WTC11 (cell line): ENCODE measurements around the gene LYRM4. TPM values are rescaled to one million over a fixed set of nuclear protein-coding genes. Genes with fewer than 3 reads are reported as not detected.
A peak's percentile ranks its signal among the peaks of the same experiment; 100 is the strongest.

ENCODE experiments used
- ATAC-seq: fragments of 200-7000 bp; cut with Tn5 transposase; 2 replicates; pipeline ENCODE4 v1.10.0; 2021; ENCODE audit warnings: mild to moderate bottlenecking, moderate library complexity
- Bru-seq: library from RNA; stranded (reverse); fragments of 400-500 nt; gene quantifications from one replicate; lab custom pipeline; 2021; lab: Mats Ljungman, UMichigan
- CTCF ChIA-PET: fragments of 300-600 bp; sonication (Branson Sonifier 250); formaldehyde crosslinking; loops from one replicate; lab custom pipeline; 2021; ENCODE audit warnings: antibody characterized with exemption; lab: Charles Lee
- POLR2A ChIA-PET: fragments of 350-600 bp; sonication (Branson Sonifier 250); formaldehyde crosslinking; loops from one replicate; lab custom pipeline; 2021; ENCODE audit warnings: antibody characterized with exemption; lab: Charles Lee
- DNase-seq: peaks from one replicate; pipeline ENCODE4 v3.0.0; 2021; ENCODE audit warnings: low spot score
- H3K27ac Mint-ChIP-seq: 2 replicates; pipeline ENCODE4 v1.8.0; 2021; ENCODE audit warnings: mixed read lengths
- H3K27me3 Mint-ChIP-seq: 2 replicates; pipeline ENCODE4 v1.8.0; 2021; ENCODE audit warnings: low read depth, mild to moderate bottlenecking, moderate library complexity, mixed read lengths
- H3K36me3 Mint-ChIP-seq: 2 replicates; pipeline ENCODE4 v1.8.0; 2021; ENCODE audit warnings: mixed read lengths
- H3K4me1 Mint-ChIP-seq: 2 replicates; pipeline ENCODE4 v1.8.0; 2022; ENCODE audit warnings: mixed read lengths
- H3K4me3 Mint-ChIP-seq: 2 replicates; pipeline ENCODE4 v1.8.0; 2021; ENCODE audit warnings: mild to moderate bottlenecking, moderate library complexity, mixed read lengths
- H3K9me3 Mint-ChIP-seq: 2 replicates; pipeline ENCODE4 v1.8.0; 2021; ENCODE audit warnings: mixed read lengths
- ATF1 ChIP-seq: sonication (generic); formaldehyde crosslinking; IDR thresholded peaks from 2 replicates; pipeline ENCODE4 v1.8.1; 2023; ENCODE audit warnings: mild to moderate bottlenecking, moderate library complexity, missing genetic modification reagents
- CBFB ChIP-seq: sonication (generic); formaldehyde crosslinking; IDR thresholded peaks from 2 replicates; pipeline ENCODE4 v1.8.1; 2022; ENCODE audit warnings: mild to moderate bottlenecking, low read depth, missing genetic modification reagents
- CREM ChIP-seq: sonication (generic); formaldehyde crosslinking; IDR thresholded peaks from 2 replicates; pipeline ENCODE4 v1.8.1; 2022; ENCODE audit warnings: mild to moderate bottlenecking, missing genetic modification reagents, moderate library complexity
- E2F1 ChIP-seq: sonication (generic); formaldehyde crosslinking; IDR thresholded peaks from 2 replicates; pipeline ENCODE4 v1.8.0; 2022; ENCODE audit warnings: mild to moderate bottlenecking, missing genetic modification reagents
- ELF4 ChIP-seq: sonication (generic); formaldehyde crosslinking; IDR thresholded peaks from 2 replicates; pipeline ENCODE4 v1.8.1; 2022; ENCODE audit warnings: low read depth, mild to moderate bottlenecking, moderate library complexity, missing genetic modification reagents
- EMX1 ChIP-seq: fragments of 250-450 bp; sonication (Bioruptor Pico); IDR thresholded peaks from 2 replicates; pipeline ENCODE4 v1.8.0; 2021; ENCODE audit warnings: mild to moderate bottlenecking
- ETV6 ChIP-seq: sonication (generic); formaldehyde crosslinking; IDR thresholded peaks from 2 replicates; pipeline ENCODE4 v1.8.1; 2022; ENCODE audit warnings: mild to moderate bottlenecking, missing genetic modification reagents
- FOXK1 ChIP-seq: sonication (generic); formaldehyde crosslinking; IDR thresholded peaks from 2 replicates; pipeline ENCODE4 v1.8.0; 2022; ENCODE audit warnings: mild to moderate bottlenecking, moderate library complexity, missing genetic modification reagents
- FOXP1 ChIP-seq: sonication (generic); formaldehyde crosslinking; IDR thresholded peaks from 2 replicates; pipeline ENCODE4 v1.8.0; 2022; ENCODE audit warnings: missing genetic modification reagents, mild to moderate bottlenecking, moderate library complexity, borderline replicate concordance
- GABPB1 ChIP-seq: sonication (generic); formaldehyde crosslinking; IDR thresholded peaks from 2 replicates; pipeline ENCODE4 v1.8.1; 2023; ENCODE audit warnings: mild to moderate bottlenecking, missing genetic modification reagents
- HMGXB4 ChIP-seq: sonication (generic); formaldehyde crosslinking; IDR thresholded peaks from 2 replicates; pipeline ENCODE4 v1.8.1; 2023; ENCODE audit warnings: mild to moderate bottlenecking, moderate library complexity, missing genetic modification reagents
- MYBL2 ChIP-seq: sonication (generic); formaldehyde crosslinking; IDR thresholded peaks from 2 replicates; pipeline ENCODE4 v1.8.1; 2023; ENCODE audit warnings: mild to moderate bottlenecking, moderate library complexity, missing genetic modification reagents
- NFE2L1 ChIP-seq: sonication (generic); formaldehyde crosslinking; IDR thresholded peaks from 2 replicates; pipeline ENCODE4 v1.8.1; 2023; ENCODE audit warnings: missing genetic modification reagents
- SMAD4 ChIP-seq: sonication (generic); formaldehyde crosslinking; IDR thresholded peaks from 2 replicates; pipeline ENCODE4 v1.8.0; 2022; ENCODE audit warnings: mild to moderate bottlenecking, missing genetic modification reagents
- SP1 ChIP-seq: sonication (generic); formaldehyde crosslinking; conservative IDR thresholded peaks from 2 replicates; pipeline ENCODE4 v1.8.1; 2022; ENCODE audit warnings: missing genetic modification reagents
- TEAD1 ChIP-seq: sonication (generic); formaldehyde crosslinking; IDR thresholded peaks from 2 replicates; pipeline ENCODE4 v1.8.0; 2022; ENCODE audit warnings: mild to moderate bottlenecking, missing genetic modification reagents
- TP53 ChIP-seq: sonication (generic); formaldehyde crosslinking; IDR thresholded peaks from 2 replicates; pipeline ENCODE4 v1.8.1; 2023; ENCODE audit warnings: mild to moderate bottlenecking, missing genetic modification reagents
- ZMAT4 ChIP-seq: fragments of 250-450 bp; sonication (Bioruptor Pico); IDR thresholded peaks from 2 replicates; pipeline ENCODE4 v1.9.0; 2021; ENCODE audit warnings: mild to moderate bottlenecking
- ZNF121 ChIP-seq: sonication (generic); formaldehyde crosslinking; IDR thresholded peaks from 2 replicates; pipeline ENCODE4 v1.8.0; 2023; ENCODE audit warnings: missing genetic modification reagents
- ZNF281 ChIP-seq: sonication (generic); formaldehyde crosslinking; IDR thresholded peaks from 2 replicates; pipeline ENCODE4 v1.8.0; 2023; ENCODE audit warnings: mild to moderate bottlenecking, missing genetic modification reagents
- long read RNA-seq, 3 experiments: library from RNA in 1 of 3; library from capped mRNA in 1 of 3; library from polyadenylated mRNA in 1 of 3; unstranded in 2 of 3; stranded (forward) in 1 of 3; transcript quantifications; one replicate each; pipeline ENCODE4 v2.0.0, GENCODE V29; 2021
- total RNA-seq: library from RNA; stranded (reverse); gene quantifications from 3 replicates; pipeline ENCODE4 v1.2.3, GENCODE V29; 2021

LYRM4 gene
- total RNA-seq (47.3 to 49.7 TPM (median 48.3 TPM) in 3 replicates), Bru-seq, nascent RNA (percentile 78 among the genes with signal in this experiment)
- long read RNA-seq, experiment 1, full-length matches to known transcripts, result 91 of 103 reads
- long read RNA-seq, experiment 1, partial matches to known transcripts, result 1 of 103 reads
- long read RNA-seq, experiment 1, other reads (novel, unspliced or antisense), result 11 of 103 reads
- long read RNA-seq, experiment 2, full-length matches to known transcripts, result 83 of 95 reads
- long read RNA-seq, experiment 2, partial matches to known transcripts, result 2 of 95 reads
- long read RNA-seq, experiment 2, other reads (novel, unspliced or antisense), result 10 of 95 reads
- long read RNA-seq, experiment 3, full-length matches to known transcripts, result 45 of 55 reads
- long read RNA-seq, experiment 3, partial matches to known transcripts, result 6 of 55 reads
- long read RNA-seq, experiment 3, other reads (novel, unspliced or antisense), result 4 of 55 reads

GRCh38 chr6:5260661-5261544, at the start of gene LYRM4, which contains the start of gene FARS2:
Gene LYRM4 (minus strand): TSS chr6:5260950. CDS start chr6:5260733, 217 bp downstream.
Gene FARS2 (plus strand): TSS chr6:5261513.
- H3K27me3 Mint-ChIP-seq, result no peaks in the 10 kb centered on the region
- CTCF ChIA-PET, result interaction anchor here (0.6 to 1.5 kb wide), 3 partner anchors 32 to 117 kb away, joined by 3 to 5 read pairs (median 4); no protein-coding TSS in a partner anchor
- H3K4me3 Mint-ChIP-seq, result peak within 1 kb of the TSS; percentile 88
- ATAC-seq (peak; percentile 81), DNase-seq (peak; percentile 90)
- H3K27ac Mint-ChIP-seq, result peak within 1 kb of the TSS; percentile 98
- TF ChIP-seq SP1, result peak; percentile 51; the same call in 1 of the 2 replicates
- 0 out of 2 replicates have a peak, but pooled peaks have one; percentile 58 for TF ChIP-seq MYBL2
- 0 out of 2 replicates have a peak, but pooled peaks have one; percentile 26 for TF ChIP-seq NFE2L1 (CRISPR knock-in tag)
- peak; percentile 52; the same call in 1 of the 2 replicates for TF ChIP-seq FOXP1
- peak; percentile 60; the same call in 1 of the 2 replicates for TF ChIP-seq ETV6
- no peak for TF ChIP-seq ZNF121
- TF ChIP-seq FOXK1 (CRISPR knock-in tag), result peak; percentile 51; the same call in 1 of the 2 replicates
- 0 out of 2 replicates have a peak, but pooled peaks have one; percentile 43 for TF ChIP-seq HMGXB4 (CRISPR knock-in tag)
- TF ChIP-seq GABPB1 (CRISPR knock-in tag), result 0 out of 2 replicates have a peak, but pooled peaks have one; percentile 12
- TF ChIP-seq SMAD4, result no peak
- no peak for TF ChIP-seq CREM
- TF ChIP-seq E2F1 (CRISPR knock-in tag), result no peak
- no peak for TF ChIP-seq ZMAT4 (CRISPR knock-in tag)
- no peak for TF ChIP-seq CBFB
- peak; percentile 16; the same call in 1 of the 2 replicates for TF ChIP-seq TEAD1 (CRISPR knock-in tag)
- peaks cover 6% of the 10 kb centered on the region for H3K4me1 Mint-ChIP-seq
- POLR2A ChIA-PET, result no interaction called here
- peaks cover 6% of the 10 kb centered on the region for H3K9me3 Mint-ChIP-seq
- H3K36me3 Mint-ChIP-seq, result peaks cover 11% of the 10 kb centered on the region

- CTCF ChIA-PET, result no interaction called here
- Mint-ChIP-seq H3K27me3 (no peaks in the 10 kb centered on the region), H3K4me1 (peaks cover 22% of the 10 kb centered on the region), H3K36me3 (no peaks in the 10 kb centered on the region), H3K9me3 (no peaks in the 10 kb centered on the region), H3K27ac (no peak overlapping the region), H3K4me3 (no peak overlapping the region)
- no peak for ATAC-seq
- TF ChIP-seq ZNF281 (CRISPR knock-in tag) (no peak), ZNF121 (no peak), TP53 (CRISPR knock-in tag) (no peak), ATF1 (CRISPR knock-in tag) (no peak), HMGXB4 (CRISPR knock-in tag) (no peak), EMX1 (CRISPR knock-in tag) (no peak), FOXK1 (CRISPR knock-in tag) (no peak), ELF4 (CRISPR knock-in tag) (no peak)
- DNase-seq, result no peak
- POLR2A ChIA-PET, result no interaction called here
Measured at GRCh38 chr6:5308066-5308465, 47.3 kb upstream of the LYRM4 start.
